ENCODE measurements around the gene SREBF1. TPM values are rescaled to one million over a fixed set of nuclear protein-coding genes. Genes with fewer than 3 reads are reported as not detected.

Gene SREBF1
- total and polyA plus RNA-seq, 2 experiments from 2014 or later, result 19.2 to 36.2 TPM

DNA sequence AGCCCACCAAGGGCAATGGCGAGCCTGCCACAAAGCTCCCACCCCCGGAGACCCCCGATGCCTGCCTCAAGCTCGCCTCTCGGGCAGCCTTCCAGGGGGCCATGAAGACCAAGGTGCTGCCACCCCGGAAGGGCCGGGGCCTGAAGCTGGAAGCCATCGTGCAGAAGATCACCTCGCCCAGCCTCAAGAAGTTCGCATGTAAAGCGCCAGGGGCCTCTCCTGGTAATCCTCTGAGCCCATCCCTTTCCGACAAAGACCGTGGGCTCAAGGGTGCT is 40.1 kb downstream of the SREBF1 start:
- Histone ChIP-seq H3K27ac (no peak overlapping the region), H3F3A (ENCODE audit: insufficient read depth) (no peaks in the 10 kb centered on the region), H3K79me2 (ENCODE audit: insufficient read depth) (no peaks in the 10 kb centered on the region; the same call in 1 of the 2 replicates), H3K9ac (no peak overlapping the region), H4K20me1 (ENCODE audit: insufficient read depth) (no peaks in the 10 kb centered on the region), H2AFZ (no peak overlapping the region), H3K4me3 (no peak overlapping the region), H3K4me2 (ENCODE audit: unreplicated experiment) (no peak overlapping the region), H3K36me3 (ENCODE audit: low read depth) (no peaks in the 10 kb centered on the region), H3K9me3 (ENCODE audit: low read depth) (no peaks in the 10 kb centered on the region), H3K27me3 (replicated peaks; ENCODE audit: insufficient read depth) (no peaks in the 10 kb centered on the region), H3K4me1 (ENCODE audit: insufficient read depth) (no peaks in the 10 kb centered on the region), H3K9me2 (ENCODE audit: insufficient read depth) (no peaks in the 10 kb centered on the region)
- TF ChIP-seq EZH2phosphoT487 (IDR thresholded peaks at IDR 0.05; ENCODE audit: insufficient read depth, low read depth) (no peak), EZH2 (IDR thresholded peaks at IDR 0.05; ENCODE audit: insufficient read depth, poor library complexity, severe bottlenecking) (no peak)
- 97 to 98% methylated on average over 13 of the region's 13 CpGs for WGBS, 2 experiments (ENCODE audit: low coverage in 1 of 2, low lambda C conversion rate in 2 of 2, missing lambda C conversion rate in 2 of 2)
- in situ Hi-C loops (cut with MboI), result no loop called here
- no peak for DNase-seq

DNA sequence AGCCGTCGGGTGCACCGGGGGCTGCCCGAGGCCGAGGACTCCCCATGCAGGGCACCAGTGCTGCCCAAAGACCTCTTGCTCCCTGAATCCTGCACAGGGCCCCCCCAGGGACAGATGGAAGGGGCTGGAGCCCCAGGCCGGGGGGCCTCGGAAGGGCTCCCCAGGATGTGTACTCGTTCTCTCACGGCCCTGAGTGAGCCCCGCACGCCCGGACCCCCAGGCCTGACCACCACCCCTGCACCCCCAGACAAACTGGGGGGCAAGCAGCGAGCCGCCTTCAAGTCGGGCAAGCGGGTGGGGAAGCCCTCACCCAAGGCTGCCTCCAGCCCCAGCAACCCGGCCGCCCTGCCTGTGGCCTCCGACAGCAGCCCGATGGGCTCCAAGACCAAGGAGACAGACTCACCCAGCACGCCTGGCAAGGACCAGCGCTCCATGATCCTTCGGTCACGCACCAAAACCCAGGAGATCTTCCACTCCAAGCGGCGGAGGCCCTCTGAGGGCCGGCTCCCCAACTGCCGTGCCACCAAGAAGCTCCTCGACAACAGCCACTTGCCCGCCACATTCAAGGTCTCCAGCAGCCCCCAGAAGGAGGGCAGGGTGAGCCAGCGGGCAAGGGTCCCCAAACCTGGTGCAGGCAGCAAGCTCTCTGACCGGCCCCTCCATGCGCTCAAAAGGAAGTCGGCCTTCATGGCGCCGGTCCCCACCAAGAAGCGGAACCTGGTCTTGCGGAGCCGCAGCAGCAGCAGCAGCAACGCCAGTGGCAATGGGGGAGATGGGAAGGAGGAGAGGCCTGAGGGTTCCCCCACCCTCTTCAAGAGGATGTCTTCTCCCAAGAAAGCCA is 40.6 kb downstream of the SREBF1 start:
- no peak for TF ChIP-seq EZH2phosphoT487 (IDR thresholded peaks at IDR 0.05; ENCODE audit: insufficient read depth, low read depth)
- no peak for TF ChIP-seq EZH2 (IDR thresholded peaks at IDR 0.05; ENCODE audit: insufficient read depth, poor library complexity, severe bottlenecking)
- H3K79me2 ChIP-seq (ENCODE audit: insufficient read depth), result no peaks in the 10 kb centered on the region; the same call in 1 of the 2 replicates
- no peaks in the 10 kb centered on the region for H3K9me3 ChIP-seq (ENCODE audit: low read depth)
- H3K4me3 ChIP-seq, result no peak overlapping the region
- 96 to 98% methylated on average over 28 to 40 of the region's 40 CpGs for WGBS, 2 experiments (ENCODE audit: low coverage in 1 of 2, low lambda C conversion rate in 2 of 2, missing lambda C conversion rate in 2 of 2)
- in situ Hi-C loops (cut with MboI), result no loop called here
- no peaks in the 10 kb centered on the region for H3K4me1 ChIP-seq (ENCODE audit: insufficient read depth)
- H3F3A ChIP-seq (ENCODE audit: insufficient read depth), result no peaks in the 10 kb centered on the region
- no peak for DNase-seq
- H3K9ac ChIP-seq, result no peak overlapping the region
- no peaks in the 10 kb centered on the region for H3K27me3 ChIP-seq (replicated peaks; ENCODE audit: insufficient read depth)
- no peak overlapping the region for H2AFZ ChIP-seq
- H4K20me1 ChIP-seq (ENCODE audit: insufficient read depth), result no peaks in the 10 kb centered on the region
- H3K27ac ChIP-seq, result no peak overlapping the region
- H3K9me2 ChIP-seq (ENCODE audit: insufficient read depth), result no peaks in the 10 kb centered on the region
- H3K36me3 ChIP-seq (ENCODE audit: low read depth), result no peaks in the 10 kb centered on the region
- H3K4me2 ChIP-seq (ENCODE audit: unreplicated experiment), result no peak overlapping the region

DNA sequence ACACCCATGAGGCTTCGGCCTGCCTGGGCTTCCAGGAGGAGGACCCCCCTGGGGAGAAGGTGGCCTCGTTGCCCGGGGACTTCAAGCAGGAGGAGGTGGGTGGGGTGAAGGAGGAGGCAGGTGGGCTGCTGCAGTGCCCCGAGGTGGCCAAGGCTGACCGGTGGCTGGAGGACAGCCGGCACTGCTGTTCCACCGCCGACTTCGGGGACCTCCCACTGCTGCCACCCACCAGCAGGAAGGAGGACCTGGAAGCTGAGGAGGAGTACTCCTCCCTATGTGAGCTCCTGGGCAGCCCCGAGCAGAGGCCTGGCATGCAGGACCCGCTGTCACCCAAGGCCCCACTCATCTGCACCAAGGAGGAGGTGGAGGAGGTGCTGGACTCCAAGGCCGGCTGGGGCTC is 41.5 kb downstream of the SREBF1 start:
- H3K4me2 ChIP-seq (ENCODE audit: unreplicated experiment), result no peak overlapping the region
- TF ChIP-seq EZH2phosphoT487 (IDR thresholded peaks at IDR 0.05; ENCODE audit: insufficient read depth, low read depth) (no peak), EZH2 (IDR thresholded peaks at IDR 0.05; ENCODE audit: insufficient read depth, poor library complexity, severe bottlenecking) (no peak)
- H3K27ac ChIP-seq, result no peak overlapping the region
- H3F3A ChIP-seq (ENCODE audit: insufficient read depth), result no peaks in the 10 kb centered on the region
- H3K9ac ChIP-seq, result no peak overlapping the region
- 89 to 98% methylated on average over 7 to 12 of the region's 12 CpGs for whole genome bisulfite sequencing, 2 experiments (ENCODE audit: low coverage in 1 of 2, low lambda C conversion rate in 2 of 2, missing lambda C conversion rate in 2 of 2)
- H4K20me1 ChIP-seq (ENCODE audit: insufficient read depth), result no peaks in the 10 kb centered on the region
- no peaks in the 10 kb centered on the region for H3K4me1 ChIP-seq (ENCODE audit: insufficient read depth)
- H3K9me3 ChIP-seq (ENCODE audit: low read depth), result no peaks in the 10 kb centered on the region
- H3K9me2 ChIP-seq (ENCODE audit: insufficient read depth), result no peaks in the 10 kb centered on the region
- in situ Hi-C loops (cut with MboI), result no loop called here
- no peaks in the 10 kb centered on the region for H3K27me3 ChIP-seq (replicated peaks; ENCODE audit: insufficient read depth)
- DNase-seq, result no peak
- no peak overlapping the region for H2AFZ ChIP-seq
- H3K36me3 ChIP-seq (ENCODE audit: low read depth), result no peaks in the 10 kb centered on the region
- peaks cover 4% of the 10 kb centered on the region; the same call in 1 of the 2 replicates for H3K79me2 ChIP-seq (ENCODE audit: insufficient read depth)
- H3K4me3 ChIP-seq, result no peak overlapping the region

DNA sequence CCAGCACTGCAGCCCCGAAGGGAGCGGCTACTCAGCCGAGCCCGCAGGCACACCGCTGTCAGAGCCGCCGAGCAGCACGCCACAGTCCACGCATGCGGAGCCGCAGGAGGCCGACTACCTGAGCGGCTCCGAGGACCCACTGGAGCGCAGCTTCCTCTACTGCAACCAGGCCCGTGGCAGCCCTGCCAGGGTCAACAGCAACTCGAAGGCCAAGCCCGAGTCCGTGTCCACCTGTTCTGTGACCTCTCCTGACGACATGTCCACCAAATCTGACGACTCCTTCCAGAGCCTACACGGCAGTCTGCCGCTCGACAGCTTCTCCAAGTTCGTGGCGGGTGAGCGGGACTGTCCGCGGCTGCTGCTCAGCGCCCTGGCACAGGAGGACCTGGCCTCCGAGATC is 42.4 kb downstream of the SREBF1 start:
- peaks cover 11% of the 10 kb centered on the region for H3K79me2 ChIP-seq (ENCODE audit: insufficient read depth)
- no peak overlapping the region for H3K9ac ChIP-seq
- no peak overlapping the region for H3K27ac ChIP-seq
- no peak for DNase-seq
- H3F3A ChIP-seq (ENCODE audit: insufficient read depth), result no peaks in the 10 kb centered on the region
- no peaks in the 10 kb centered on the region for H3K9me3 ChIP-seq (ENCODE audit: low read depth)
- H2AFZ ChIP-seq, result no peak overlapping the region
- H3K9me2 ChIP-seq (ENCODE audit: insufficient read depth), result no peaks in the 10 kb centered on the region
- in situ Hi-C loops (cut with MboI), result no loop called here
- H4K20me1 ChIP-seq (ENCODE audit: insufficient read depth), result no peaks in the 10 kb centered on the region
- no peak overlapping the region for H3K4me2 ChIP-seq (ENCODE audit: unreplicated experiment)
- TF ChIP-seq EZH2 (IDR thresholded peaks at IDR 0.05; ENCODE audit: insufficient read depth, poor library complexity, severe bottlenecking), result no peak
- TF ChIP-seq EZH2phosphoT487 (IDR thresholded peaks at IDR 0.05; ENCODE audit: insufficient read depth, low read depth), result no peak
- H3K27me3 ChIP-seq (replicated peaks; ENCODE audit: insufficient read depth), result no peaks in the 10 kb centered on the region
- no peaks in the 10 kb centered on the region for H3K36me3 ChIP-seq (ENCODE audit: low read depth)
- H3K4me3 ChIP-seq, result no peak overlapping the region
- WGBS, 2 experiments (ENCODE audit: low coverage in 1 of 2, low lambda C conversion rate in 2 of 2, missing lambda C conversion rate in 2 of 2), result 97% methylated on average over 26 to 31 of the region's 31 CpGs
- no peaks in the 10 kb centered on the region for H3K4me1 ChIP-seq (ENCODE audit: insufficient read depth)

All from GM23248 (cell line).